Measurements from ENCODE around the gene APOBEC4. TPM values are rescaled to one million over a fixed set of nuclear protein-coding genes. Genes with fewer than 3 reads are reported as not detected.

Gene APOBEC4
- total and polyA plus RNA-seq, 10 of the 15 experiments (the other 5 are each of a cell fraction or from before 2014, with no cell fraction given) = 0.04 to 0.25 (median 0.06) TPM; not detected in 5

DNA sequence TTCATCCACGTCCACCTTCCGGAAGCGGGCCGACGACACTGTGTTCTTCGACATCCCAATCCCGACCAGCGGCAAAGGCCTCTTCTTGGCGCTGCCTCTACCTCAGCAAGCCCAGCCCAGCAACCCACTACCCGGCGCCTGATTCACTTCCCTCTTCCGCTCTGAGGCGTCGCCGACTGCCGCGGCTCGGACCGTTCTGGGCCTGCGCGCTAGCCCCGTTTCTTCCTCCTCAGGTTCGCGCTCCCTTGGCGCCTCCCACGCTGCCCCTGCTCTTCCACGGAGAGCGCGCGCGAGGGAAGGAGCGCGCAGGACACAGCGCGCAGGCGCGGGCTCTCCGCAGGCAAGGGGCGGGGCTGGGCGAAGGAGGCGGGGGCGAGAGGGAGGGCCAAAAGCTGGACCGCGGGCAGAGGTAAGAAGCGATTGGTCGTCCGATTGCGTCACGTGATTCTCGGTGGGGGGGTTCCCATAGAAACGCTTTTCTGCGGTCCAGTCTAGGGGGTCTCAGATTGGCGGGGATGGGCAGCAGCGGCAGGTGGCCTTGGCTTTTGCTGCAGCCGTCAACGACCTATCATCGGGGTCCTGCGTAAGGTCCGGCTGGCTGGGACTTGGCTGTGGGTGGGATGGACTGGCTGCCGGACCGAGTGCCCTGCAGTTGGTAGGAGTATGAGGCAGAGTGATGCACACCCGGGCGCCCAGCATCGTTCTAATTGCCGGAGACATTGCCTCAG lies 17.3 kb downstream of the APOBEC4 start, which contains the start of gene ARPC5 (continued):
- no peak for TF ChIP-seq KDM1A (IDR thresholded peaks at IDR 0.05; ENCODE audit: borderline replicate concordance)
- no peak for TF ChIP-seq EZH2 (IDR thresholded peaks at IDR 0.05; ENCODE audit: borderline replicate concordance, control insufficient read depth, low read depth, low read length)
- TF ChIP-seq HDAC6 (IDR thresholded peaks at IDR 0.05; ENCODE audit: unreplicated experiment) = no peak
- peak; percentile 49; the same call in 1 of the 2 replicates for TF ChIP-seq CREB1 (IDR thresholded peaks at IDR 0.05; ENCODE audit: low read depth)
- no peak; the same call in 1 of the 2 replicates for TF ChIP-seq MXI1 (IDR thresholded peaks at IDR 0.05; ENCODE audit: low read depth, low read length)
- no peak for TF ChIP-seq PAX8 (IDR thresholded peaks at IDR 0.05)
- no peak for TF ChIP-seq MYC (IDR thresholded peaks at IDR 0.05; ENCODE audit: insufficient read depth, insufficient read length, insufficient replicate concordance, low read length, severe bottlenecking)
- no peak for TF ChIP-seq MYB (IDR thresholded peaks at IDR 0.05; ENCODE audit: borderline replicate concordance, low read depth, low read length)

GRCh38 chr1:183635099-183635605 lies 18.0 kb downstream of the APOBEC4 start:
- POLR2A ChIA-PET = interaction anchor here (0.6 to 3.9 kb wide), 11 partner anchors 8 to 281 kb away, joined by 3 to 27 read pairs (median 5); partner anchors contain the start of gene APOBEC4
- WGBS (ENCODE audit: insufficient coverage, insufficient replicate concordance, low lambda C conversion rate, missing lambda C conversion rate) = 1% methylated on average over 36 of the region's 42 CpGs
- H3K9me3 ChIP-seq (replicated peaks; ENCODE audit: control insufficient read depth, insufficient read depth, low read length) = no peaks in the 10 kb centered on the region
- 0 out of 2 replicates have a peak, but pooled peaks cover 3% of the 10 kb centered on the region for H3K4me1 ChIP-seq (ENCODE audit: control insufficient read depth, insufficient read depth, low read length)
- SMC1A ChIA-PET (ENCODE audit: uncharacterized antibody, unreplicated experiment) = interaction anchor here (1.1 to 6.6 kb wide), 11 partner anchors 9 to 280 kb away, joined by 3 to 70 read pairs (median 7); partner anchors contain the start of gene APOBEC4
- RAD21 ChIA-PET (ENCODE audit: unreplicated experiment) = interaction anchor here (0.6 to 5.5 kb wide), 7 partner anchors 9 to 281 kb away, joined by 3 to 56 read pairs (median 17); partner anchors contain the start of gene APOBEC4
- CTCF ChIA-PET = interaction anchor here (1.0 to 5.8 kb wide), 7 partner anchors 8 to 281 kb away, joined by 3 to 81 read pairs (median 5); partner anchors contain the start of gene APOBEC4
- intact Hi-C loops (cut with micrococcal nuclease; ENCODE audit: unreplicated experiment) (loop anchor here (1.0 to 5.0 kb wide), 2 partner anchors 31 to 277 kb away; no protein-coding TSS in a partner anchor), in situ Hi-C loops (cut with MboI) (no loop called here)
- H4K20me1 ChIP-seq (ENCODE audit: control insufficient read depth, insufficient read depth) = no peaks in the 10 kb centered on the region
- H3K36me3 ChIP-seq (ENCODE audit: control insufficient read depth in 2 of 2, insufficient read depth in 2 of 2, low read length in 1 of 2) = peaks cover 0 to 9% of the 10 kb centered on the region in 2 experiments; a peak in 3 of 4 replicates
- H3K9ac ChIP-seq (ENCODE audit: control insufficient read depth, insufficient read depth, low read length) = peak overlapping the region; percentile 98
- peak overlapping the region; percentile 96 for H3K27ac ChIP-seq (ENCODE audit: control insufficient read depth, insufficient read depth)
- BruUV-seq (replicated peaks) = no TSS peak
- H3K79me2 ChIP-seq (ENCODE audit: control insufficient read depth, insufficient read depth, low read length) = peaks cover 63% of the 10 kb centered on the region
- H3K4me3 ChIP-seq = peak overlapping the region; percentile 88
- ATAC-seq (peak; percentile 7), FAIRE-seq (no peak), DNase-seq (ENCODE audit: low read depth, low spot score) (no peak)
- H3K4me2 ChIP-seq (ENCODE audit: control insufficient read depth, insufficient read depth) = peak overlapping the region; percentile 19; the same call in 1 of the 2 replicates
- no peaks in the 10 kb centered on the region for H3K27me3 ChIP-seq (replicated peaks in 1 of 2; ENCODE audit: control insufficient read depth in 2 of 2, insufficient read depth in 2 of 2, low read length in 1 of 2)
- peak overlapping the region; percentile 70 for H2AFZ ChIP-seq (ENCODE audit: control insufficient read depth, low read depth, low read length)
- no peak for TF ChIP-seq ZSCAN29 (IDR thresholded peaks at IDR 0.05)
- TF ChIP-seq BCLAF1 (IDR thresholded peaks at IDR 0.05) = no peak
- TF ChIP-seq, protein P1, sequence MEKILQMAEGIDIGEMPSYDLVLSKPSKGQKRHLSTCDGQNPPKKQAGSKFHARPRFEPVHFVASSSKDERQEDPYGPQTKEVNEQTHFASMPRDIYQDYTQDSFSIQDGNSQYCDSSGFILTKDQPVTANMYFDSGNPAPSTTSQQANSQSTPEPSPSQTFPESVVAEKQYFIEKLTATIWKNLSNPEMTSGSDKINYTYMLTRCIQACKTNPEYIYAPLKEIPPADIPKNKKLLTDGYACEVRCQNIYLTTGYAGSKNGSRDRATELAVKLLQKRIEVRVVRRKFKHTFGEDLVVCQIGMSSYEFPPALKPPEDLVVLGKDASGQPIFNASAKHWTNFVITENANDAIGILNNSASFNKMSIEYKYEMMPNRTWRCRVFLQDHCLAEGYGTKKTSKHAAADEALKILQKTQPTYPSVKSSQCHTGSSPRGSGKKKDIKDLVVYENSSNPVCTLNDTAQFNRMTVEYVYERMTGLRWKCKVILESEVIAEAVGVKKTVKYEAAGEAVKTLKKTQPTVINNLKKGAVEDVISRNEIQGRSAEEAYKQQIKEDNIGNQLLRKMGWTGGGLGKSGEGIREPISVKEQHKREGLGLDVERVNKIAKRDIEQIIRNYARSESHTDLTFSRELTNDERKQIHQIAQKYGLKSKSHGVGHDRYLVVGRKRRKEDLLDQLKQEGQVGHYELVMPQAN (conservative IDR thresholded peaks at IDR 0.05) = 0 out of 2 replicates have a peak, but pooled peaks have one; percentile 58
- TF ChIP-seq ZNF207 (IDR thresholded peaks at IDR 0.05; ENCODE audit: borderline replicate concordance) = no peak
